ENCODE measurements around the gene MPZL3. TPM values are rescaled to one million over a fixed set of nuclear protein-coding genes. Genes with fewer than 3 reads are reported as not detected.

The MPZL3 gene
- total RNA-seq, 2 experiments from 2014 or later, result 29.3 to 30.5 TPM

- CTCF ChIA-PET, result interaction anchor here (1.1 to 2.9 kb wide), 5 partner anchors 8 to 44 kb away, joined by 5 to 14 read pairs (median 6); no protein-coding TSS in a partner anchor
Measured at GRCh38 chr11:118243161-118243560, 9.0 kb downstream of the MPZL3 start.

GRCh38 chr11:118241764-118242098 is 10.4 kb downstream of the MPZL3 start:
- peak overlapping the region; percentile 99 for H3K27ac Mint-ChIP-seq
- CTCF ChIA-PET, result interaction anchor here (0.7 to 2.9 kb wide), 9 partner anchors 10 to 926 kb away, joined by 3 to 14 read pairs (median 5); partner anchors contain the start of genes BACE1 and JAML
- H3K9me3 Mint-ChIP-seq, result no peaks in the 10 kb centered on the region
- H3K27me3 Mint-ChIP-seq (ENCODE audit: low read depth), result no peaks in the 10 kb centered on the region
- intact Hi-C loops (cut with micrococcal nuclease), result loop anchor here (1.0 to 5.0 kb wide), 7 partner anchors 9 to 196 kb away; partner anchors contain the start of genes CD3E, JAML and KMT2A
- peak overlapping the region; percentile 77 for H3K4me3 Mint-ChIP-seq
- peaks cover 14% of the 10 kb centered on the region for H3K36me3 Mint-ChIP-seq (ENCODE audit: low read depth)
- DNase-seq, result no peak
- H3K4me1 Mint-ChIP-seq (ENCODE audit: low read depth), result peaks cover 89% of the 10 kb centered on the region

More at GRCh38 chr11:118243161-118243560, 9.0 kb downstream of the MPZL3 start:
- peak overlapping the region; percentile 0 for H3K4me3 Mint-ChIP-seq
- peaks cover 89% of the 10 kb centered on the region for H3K4me1 Mint-ChIP-seq (ENCODE audit: low read depth)
- H3K27me3 Mint-ChIP-seq (ENCODE audit: low read depth), result no peaks in the 10 kb centered on the region
- no peak for DNase-seq
- H3K9me3 Mint-ChIP-seq, result no peaks in the 10 kb centered on the region
- peaks cover 12% of the 10 kb centered on the region for H3K36me3 Mint-ChIP-seq (ENCODE audit: low read depth)
- peak overlapping the region; percentile 99 for H3K27ac Mint-ChIP-seq
- intact Hi-C loops (cut with micrococcal nuclease), result loop anchor here (5.0 kb wide), 1 partner anchor 194 kb away; the partner anchor contains the start of gene KMT2A

- Mint-ChIP-seq H3K27ac (peak overlapping the region; percentile 99), H3K36me3 (ENCODE audit: low read depth) (peaks cover 17% of the 10 kb centered on the region), H3K9me3 (no peaks in the 10 kb centered on the region), H3K4me1 (ENCODE audit: low read depth) (peaks cover 91% of the 10 kb centered on the region), H3K27me3 (ENCODE audit: low read depth) (no peaks in the 10 kb centered on the region), H3K4me3 (peak overlapping the region; percentile 77)
- intact Hi-C loops (cut with micrococcal nuclease), result loop anchor here (1.0 to 5.0 kb wide), 7 partner anchors 9 to 196 kb away; partner anchors contain the start of genes CD3E, JAML and KMT2A
- peak; percentile 87 for DNase-seq
- CTCF ChIA-PET, result interaction anchor here (0.5 to 2.9 kb wide), 11 partner anchors 9 to 925 kb away, joined by 3 to 14 read pairs (median 5); partner anchors contain the start of genes BACE1 and JAML
Measured at GRCh38 chr11:118240999-118241763, 11.0 kb downstream of the MPZL3 start.

GRCh38 chr11:118239509-118240205 is 12.5 kb downstream of the MPZL3 start:
- H3K36me3 Mint-ChIP-seq (ENCODE audit: low read depth), result peaks cover 23% of the 10 kb centered on the region
- DNase-seq, result peak; percentile 31
- H3K27ac Mint-ChIP-seq, result peak overlapping the region; percentile 99
- CTCF ChIA-PET, result interaction anchor here (0.6 to 2.0 kb wide), 8 partner anchors 12 to 56 kb away, joined by 3 to 15 read pairs (median 4); partner anchors contain the start of gene JAML
- H3K9me3 Mint-ChIP-seq, result no peaks in the 10 kb centered on the region
- peaks cover 89% of the 10 kb centered on the region for H3K4me1 Mint-ChIP-seq (ENCODE audit: low read depth)
- intact Hi-C loops (cut with micrococcal nuclease), result loop anchor here (5.0 kb wide), 1 partner anchor 198 kb away; the partner anchor contains the start of gene KMT2A
- H3K4me3 Mint-ChIP-seq, result peak overlapping the region; percentile 77
- no peaks in the 10 kb centered on the region for H3K27me3 Mint-ChIP-seq (ENCODE audit: low read depth)

GRCh38 chr11:118238929-118239328 is 13.2 kb downstream of the MPZL3 start:
- no peak for DNase-seq
- Mint-ChIP-seq H3K27me3 (ENCODE audit: low read depth) (no peaks in the 10 kb centered on the region), H3K4me1 (ENCODE audit: low read depth) (peaks cover 88% of the 10 kb centered on the region), H3K4me3 (peak overlapping the region; percentile 10), H3K36me3 (ENCODE audit: low read depth) (peaks cover 30% of the 10 kb centered on the region), H3K9me3 (no peaks in the 10 kb centered on the region), H3K27ac (peak overlapping the region; percentile 75)
- CTCF ChIA-PET, result interaction anchor here (0.9 to 2.0 kb wide), 6 partner anchors 14 to 57 kb away, joined by 4 to 15 read pairs (median 5); partner anchors contain the start of gene JAML
- intact Hi-C loops (cut with micrococcal nuclease), result no loop called here

- Mint-ChIP-seq H3K9me3 (no peaks in the 10 kb centered on the region), H3K27ac (peak overlapping the region; percentile 75), H3K36me3 (ENCODE audit: low read depth) (peaks cover 33% of the 10 kb centered on the region), H3K4me1 (ENCODE audit: low read depth) (peaks cover 88% of the 10 kb centered on the region), H3K4me3 (peak overlapping the region; percentile 10), H3K27me3 (ENCODE audit: low read depth) (no peaks in the 10 kb centered on the region)
- DNase-seq, result no peak
- CTCF ChIA-PET, result interaction anchor here (1.6 to 2.0 kb wide), 2 partner anchors 20 to 40 kb away, joined by 4 to 10 read pairs; no protein-coding TSS in a partner anchor
- intact Hi-C loops (cut with micrococcal nuclease), result no loop called here
Measured at GRCh38 chr11:118238421-118238820, 13.7 kb downstream of the MPZL3 start.

GRCh38 chr11:118236170-118236569 is 16.0 kb downstream of the MPZL3 start:
- no peaks in the 10 kb centered on the region for H3K27me3 Mint-ChIP-seq (ENCODE audit: low read depth)
- H3K4me3 Mint-ChIP-seq, result no peak overlapping the region
- no peaks in the 10 kb centered on the region for H3K9me3 Mint-ChIP-seq
- intact Hi-C loops (cut with micrococcal nuclease), result no loop called here
- H3K36me3 Mint-ChIP-seq (ENCODE audit: low read depth), result peaks cover 40% of the 10 kb centered on the region
- CTCF ChIA-PET, result interaction anchor here (1.6 kb wide), 1 partner anchor 38 kb away, joined by 4 read pairs; no protein-coding TSS in a partner anchor
- H3K27ac Mint-ChIP-seq, result peak overlapping the region; percentile 32
- no peak for DNase-seq
- peaks cover 76% of the 10 kb centered on the region for H3K4me1 Mint-ChIP-seq (ENCODE audit: low read depth)

GRCh38 chr11:118234833-118235232 is 17.3 kb downstream of the MPZL3 start:
- DNase-seq, result no peak
- CTCF ChIA-PET, result interaction anchor here (0.9 kb wide), 1 partner anchor 10 kb away, joined by 3 read pairs; no protein-coding TSS in a partner anchor
- Mint-ChIP-seq H3K9me3 (no peaks in the 10 kb centered on the region), H3K4me1 (ENCODE audit: low read depth) (peaks cover 63% of the 10 kb centered on the region), H3K36me3 (ENCODE audit: low read depth) (peaks cover 43% of the 10 kb centered on the region), H3K4me3 (no peak overlapping the region), H3K27me3 (ENCODE audit: low read depth) (no peaks in the 10 kb centered on the region), H3K27ac (peak overlapping the region; percentile 78)
- intact Hi-C loops (cut with micrococcal nuclease), result no loop called here

GRCh38 chr11:118233850-118234249 is 18.3 kb downstream of the MPZL3 start:
- Mint-ChIP-seq H3K4me3 (no peak overlapping the region), H3K9me3 (no peaks in the 10 kb centered on the region), H3K4me1 (ENCODE audit: low read depth) (peaks cover 56% of the 10 kb centered on the region), H3K27ac (peak overlapping the region; percentile 87), H3K27me3 (ENCODE audit: low read depth) (no peaks in the 10 kb centered on the region), H3K36me3 (ENCODE audit: low read depth) (peaks cover 49% of the 10 kb centered on the region)
- intact Hi-C loops (cut with micrococcal nuclease), result no loop called here
- no peak for DNase-seq
- CTCF ChIA-PET, result interaction anchor here (0.8 to 1.6 kb wide), 3 partner anchors 9 to 62 kb away, joined by 3 to 6 read pairs (median 6); partner anchors contain the start of gene JAML

GRCh38 chr11:118233377-118233776 is 18.8 kb downstream of the MPZL3 start:
- H3K27ac Mint-ChIP-seq, result peak overlapping the region; percentile 87
- no peak overlapping the region for H3K4me3 Mint-ChIP-seq
- H3K9me3 Mint-ChIP-seq, result no peaks in the 10 kb centered on the region
- peaks cover 46% of the 10 kb centered on the region for H3K36me3 Mint-ChIP-seq (ENCODE audit: low read depth)
- intact Hi-C loops (cut with micrococcal nuclease), result no loop called here
- CTCF ChIA-PET, result interaction anchor here (0.8 to 1.6 kb wide), 4 partner anchors 8 to 62 kb away, joined by 3 to 7 read pairs (median 6); partner anchors contain the start of gene JAML
- DNase-seq, result no peak
- H3K4me1 Mint-ChIP-seq (ENCODE audit: low read depth), result peaks cover 52% of the 10 kb centered on the region
- H3K27me3 Mint-ChIP-seq (ENCODE audit: low read depth), result no peaks in the 10 kb centered on the region

- Mint-ChIP-seq H3K27ac (peak overlapping the region; percentile 87), H3K9me3 (no peaks in the 10 kb centered on the region), H3K27me3 (ENCODE audit: low read depth) (no peaks in the 10 kb centered on the region), H3K4me1 (ENCODE audit: low read depth) (peaks cover 46% of the 10 kb centered on the region), H3K36me3 (ENCODE audit: low read depth) (peaks cover 49% of the 10 kb centered on the region), H3K4me3 (no peak overlapping the region)
- CTCF ChIA-PET, result interaction anchor here (1.0 to 1.6 kb wide), 2 partner anchors 17 to 63 kb away, joined by 6 to 7 read pairs; no protein-coding TSS in a partner anchor
- intact Hi-C loops (cut with micrococcal nuclease), result loop anchor here (1.0 kb wide), 5 partner anchors 9 to 106 kb away; partner anchors contain the start of gene MPZL2
- peak; percentile 88 for DNase-seq
Measured at GRCh38 chr11:118232659-118233058, 19.5 kb downstream of the MPZL3 start.

All from activated naive CD4-positive, alpha-beta T cell treated with anti-CD3 and anti-CD28 coated beads for 36 hours (primary cell).